Stimulated activated CD4-positive, alpha-beta T cell treated with anti-CD3 and anti-CD28 coated beads, Interleukin-15, amount 100 ng/mL, for 48 hours (primary cell): ENCODE results near the gene PIGC.

Experiments used
- DNase-seq, 2 donors: peaks; one replicate each; pipeline ENCODE4 v3.0.0-alpha.2; 2020; ENCODE audit warnings: low read depth in 2 of 2

PIGC gene

GRCh38 chr1:172430128-172430454 lies 13.8 kb downstream of the PIGC start:
- no peak for DNase-seq

GRCh38 chr1:172429331-172430127 lies 14.3 kb downstream of the PIGC start:
- no peak for DNase-seq

- no peak for DNase-seq
Measured at GRCh38 chr1:172427191-172427590, 16.7 kb downstream of the PIGC start.

- DNase-seq = no peak
Measured at GRCh38 chr1:172425339-172425738, 18.5 kb downstream of the PIGC start.

GRCh38 chr1:172423336-172423735 lies 20.5 kb downstream of the PIGC start:
- DNase-seq = no peak

GRCh38 chr1:172421974-172422604 lies 21.8 kb downstream of the PIGC start:
- no peak for DNase-seq

- DNase-seq = no peak
Measured at GRCh38 chr1:172420385-172420784, 23.5 kb downstream of the PIGC start, which contains the start of gene C1orf105. TSS of gene C1orf105 (plus strand) at chr1:172420685. CDS start at chr1:172420886, 201 bp downstream.

GRCh38 chr1:172417557-172417956 lies 26.3 kb downstream of the PIGC start:
- DNase-seq = no peak

GRCh38 chr1:172416496-172417035 lies 27.3 kb downstream of the PIGC start:
- DNase-seq = no peak

- DNase-seq = no peak
Measured at GRCh38 chr1:172414331-172414730, 29.5 kb downstream of the PIGC start.

GRCh38 chr1:172411791-172412338 lies 32.0 kb downstream of the PIGC start:
- no peak for DNase-seq

- DNase-seq = no peak
Measured at GRCh38 chr1:172410027-172410426, 33.8 kb downstream of the PIGC start.

- DNase-seq = no peak
Measured at GRCh38 chr1:172408958-172409357, 34.9 kb downstream of the PIGC start.

GRCh38 chr1:172406968-172407367 lies 36.9 kb downstream of the PIGC start:
- no peak for DNase-seq

- no peak for DNase-seq
Measured at GRCh38 chr1:172405912-172406311, 38.0 kb downstream of the PIGC start.

GRCh38 chr1:172404121-172404520 lies 39.7 kb downstream of the PIGC start:
- no peak for DNase-seq

- no peak for DNase-seq
Measured at GRCh38 chr1:172402878-172403569, 40.8 kb downstream of the PIGC start.

GRCh38 chr1:172401892-172402291 lies 42.0 kb downstream of the PIGC start:
- DNase-seq = no peak

GRCh38 chr1:172401477-172401876 lies 42.4 kb downstream of the PIGC start:
- DNase-seq = no peak

GRCh38 chr1:172400722-172401105 lies 43.2 kb downstream of the PIGC start:
- DNase-seq = no peak

GRCh38 chr1:172399756-172400721 lies 43.8 kb downstream of the PIGC start:
- no peak for DNase-seq
